Stimulated activated CD8-positive, alpha-beta memory T cell treated with anti-CD3 and anti-CD28 coated beads, Interleukin-15, amount 100 ng/mL, for 4 hours (primary cell): ENCODE measurements around the gene SMIM20.

Source experiments
- DNase-seq, 2 donors: peaks; one replicate each; pipeline ENCODE4 v3.0.0-alpha.2; 2020; ENCODE audit warnings: low read depth in 2 of 2

SMIM20 gene

DNA sequence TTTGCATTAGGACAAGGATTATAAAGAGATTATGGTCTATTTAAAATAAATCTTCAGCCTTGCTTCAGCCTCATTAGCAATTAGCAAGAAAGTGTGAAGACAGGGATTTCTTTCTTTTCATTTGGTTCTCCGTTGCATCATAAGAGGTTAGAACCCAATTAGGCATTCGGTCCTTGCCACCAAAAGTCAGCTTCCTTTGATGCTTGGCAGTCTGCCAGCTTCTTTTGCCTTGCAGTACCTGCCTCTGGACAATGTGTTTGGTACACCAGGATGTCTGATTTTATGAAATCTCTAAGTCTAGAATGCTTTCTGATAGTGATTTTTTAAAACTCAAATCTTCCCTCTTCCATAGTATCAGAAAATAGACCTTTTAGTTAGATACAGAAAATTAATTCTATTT is 12.4 kb downstream of the SMIM20 start:
- no peak for DNase-seq

- no peak for DNase-seq
Observed at GRCh38 chr4:25927361-25928195, 13.6 kb downstream of the SMIM20 start.

- DNase-seq, result no peak
Observed at GRCh38 chr4:25928379-25929297, 14.6 kb downstream of the SMIM20 start.

DNA sequence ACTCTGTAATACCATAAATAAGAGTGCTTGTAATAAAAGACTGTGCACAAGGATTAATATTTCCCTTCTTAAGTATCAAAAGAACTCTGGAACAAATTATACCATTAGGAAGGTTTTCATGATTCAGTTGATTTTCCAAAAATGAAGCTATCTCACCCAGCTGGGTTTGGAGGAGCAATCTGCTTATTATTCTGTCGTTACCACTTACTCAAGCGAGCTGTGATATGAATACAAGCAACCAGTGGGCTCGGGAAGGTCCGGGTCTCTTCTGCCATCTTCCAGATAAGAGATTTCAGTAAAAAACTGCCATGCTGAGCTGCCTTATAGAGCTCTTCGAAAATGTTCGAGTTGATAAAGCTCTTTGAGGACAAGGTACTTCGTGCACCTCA is 15.3 kb downstream of the SMIM20 start:
- no peak for DNase-seq

DNA sequence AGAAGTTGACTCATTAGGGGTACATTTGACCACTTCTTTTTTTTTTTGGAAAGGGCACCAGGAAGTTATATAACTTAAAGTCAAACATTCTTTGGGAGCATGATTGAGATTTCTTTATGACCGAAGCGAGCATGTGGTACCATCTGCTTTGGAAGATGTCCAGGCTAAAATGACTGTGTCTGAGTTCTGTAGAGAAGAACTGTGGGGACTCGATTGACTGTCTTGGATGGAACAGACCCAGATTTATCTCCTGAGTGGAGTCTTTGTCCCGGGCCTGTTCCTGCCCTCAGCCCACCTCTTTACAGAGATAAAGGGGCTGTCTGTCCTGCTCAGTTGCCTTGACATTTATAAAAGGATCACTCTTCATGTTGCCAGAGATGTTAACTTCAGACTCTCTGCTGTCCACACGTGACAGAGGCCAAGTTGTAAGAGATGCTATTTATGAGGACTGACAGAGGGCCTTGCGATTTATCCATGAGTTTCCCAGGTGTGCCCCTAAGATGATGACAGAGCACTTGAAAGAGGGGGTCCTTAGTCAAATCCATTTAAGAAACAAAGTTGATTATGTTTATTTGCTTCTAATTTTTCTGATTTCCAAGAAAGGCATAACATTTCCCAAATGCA is 16.8 kb downstream of the SMIM20 start:
- no peak for DNase-seq

GRCh38 chr4:25936696-25937095 is 22.7 kb downstream of the SMIM20 start:
- DNase-seq, result no peak

- DNase-seq, result no peak
Observed at GRCh38 chr4:25937801-25938200, 23.8 kb downstream of the SMIM20 start.

DNA sequence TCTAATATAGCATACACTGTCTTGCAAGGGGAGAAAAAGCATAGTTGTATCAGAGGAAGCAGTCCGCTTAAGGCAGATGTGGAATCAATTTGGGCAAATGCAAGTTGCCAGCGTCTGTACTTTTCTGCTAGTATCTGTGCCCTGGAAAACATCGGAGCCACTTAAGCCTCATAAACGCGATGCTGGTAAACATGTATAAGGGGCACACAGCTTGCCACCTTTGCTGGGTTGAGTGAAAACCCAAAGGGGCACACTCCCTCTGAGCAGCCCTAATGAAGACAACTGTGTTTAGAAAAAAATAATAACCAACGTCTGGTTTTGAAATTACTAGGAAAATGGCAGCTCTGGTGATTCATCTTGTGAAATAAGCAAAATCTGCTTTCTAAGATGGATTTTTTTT is 24.3 kb downstream of the SMIM20 start:
- no peak for DNase-seq

GRCh38 chr4:25938787-25939186 is 24.8 kb downstream of the SMIM20 start:
- no peak for DNase-seq

- DNase-seq, result no peak
Observed at GRCh38 chr4:25939330-25939729, 25.3 kb downstream of the SMIM20 start.

- no peak for DNase-seq
Observed at GRCh38 chr4:25941457-25942221, 27.6 kb downstream of the SMIM20 start.

- no peak for DNase-seq
Observed at GRCh38 chr4:25943312-25943711, 29.3 kb downstream of the SMIM20 start.

GRCh38 chr4:25943805-25944204 is 29.8 kb downstream of the SMIM20 start:
- no peak for DNase-seq

DNA sequence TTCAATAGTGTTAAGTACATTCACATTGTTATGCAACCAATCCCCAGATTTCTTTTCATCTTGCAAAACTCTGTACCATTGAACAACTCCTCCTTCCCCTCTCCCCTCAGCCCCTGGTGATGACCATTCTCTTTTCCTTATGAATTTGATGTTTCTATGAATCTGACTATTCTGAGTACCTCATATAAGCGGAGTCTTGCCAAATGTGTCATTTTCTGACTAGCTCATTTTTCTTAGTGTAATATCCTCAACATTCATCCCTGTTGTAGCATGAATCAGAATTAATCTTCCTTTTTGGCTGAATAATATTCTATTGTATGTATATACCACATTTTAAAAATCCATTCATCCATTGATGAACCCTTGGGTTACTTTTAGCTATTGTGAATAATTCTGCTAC is 34.0 kb downstream of the SMIM20 start:
- no peak for DNase-seq

- DNase-seq, result no peak
Observed at GRCh38 chr4:25949173-25949748, 35.2 kb downstream of the SMIM20 start.

DNA sequence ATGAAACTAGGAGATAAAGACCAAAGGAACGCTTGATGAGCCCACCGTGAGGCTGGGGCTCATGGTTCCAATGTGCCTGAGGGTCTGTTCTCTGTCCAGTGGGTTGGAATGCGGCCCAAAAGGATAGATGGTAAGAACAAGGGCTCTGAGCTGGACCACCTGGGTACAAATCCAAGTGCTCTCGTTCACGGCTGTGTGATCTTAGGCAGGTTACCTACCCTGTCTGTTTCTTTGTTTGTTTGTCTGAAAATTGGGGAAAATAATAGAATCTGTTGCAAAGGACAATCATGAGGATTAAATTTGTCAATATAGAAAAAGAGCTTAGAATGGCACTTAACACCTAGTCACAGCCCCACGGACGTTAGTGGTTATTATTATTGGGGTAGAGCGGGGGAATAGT is 36.0 kb downstream of the SMIM20 start:
- DNase-seq, result no peak

- no peak for DNase-seq
Observed at GRCh38 chr4:25950461-25951389, 36.7 kb downstream of the SMIM20 start.

DNA sequence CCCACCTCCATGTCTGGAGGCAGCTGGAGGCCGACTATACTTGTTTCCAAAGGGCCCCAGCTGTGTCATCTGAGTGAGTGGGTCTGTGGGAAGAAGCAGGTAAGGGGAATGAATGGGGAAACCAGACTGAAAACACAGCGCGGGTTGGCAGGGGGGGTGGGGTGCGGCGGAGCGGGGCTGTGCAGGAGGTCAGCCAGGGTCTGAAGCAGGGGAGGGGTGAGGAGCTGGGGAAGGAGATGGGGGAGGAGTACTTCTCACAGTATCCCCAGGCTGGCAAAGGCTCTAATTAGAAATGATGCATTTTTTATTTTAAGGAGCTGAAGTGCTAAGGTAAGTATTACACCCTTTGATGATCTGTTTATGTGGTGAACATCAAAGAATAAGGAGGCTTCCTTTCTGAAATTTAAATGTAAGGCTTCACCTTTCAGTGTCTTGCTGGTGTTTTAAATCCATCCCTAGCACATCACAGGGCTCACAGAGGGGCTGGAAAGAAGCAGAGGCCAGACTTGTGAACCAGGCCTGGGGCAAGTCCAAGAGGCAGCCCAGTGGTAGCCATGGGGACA is 37.5 kb downstream of the SMIM20 start:
- no peak for DNase-seq

- DNase-seq, result no peak
Observed at GRCh38 chr4:25953740-25954139, 39.7 kb downstream of the SMIM20 start.
